Choroid plexus epithelial cell (primary cell): ENCODE measurements around the gene ARMH1.

Experiments
- DNase-seq: peaks from one replicate; pipeline ENCODE4 v3.0.0-alpha.2; 2010; ENCODE audit warnings: low read depth
- H3K4me3 ChIP-seq: 2 replicates; pipeline ENCODE4 v1.5.1; 2011; ENCODE audit warnings: low read depth, mild to moderate bottlenecking, control low read depth, low read length, moderate library complexity
- CTCF ChIP-seq: conservative IDR thresholded peaks from 2 replicates; pipeline ENCODE4 v1.5.1; 2011; ENCODE audit warnings: low read depth, mild to moderate bottlenecking, control low read depth, inconsistent platforms, low read length, moderate library complexity

Gene ARMH1

GRCh38 chr1:44632598-44632997 lies 41.9 kb upstream of the ARMH1 start:
- peak overlapping the region; percentile 72 for H3K4me3 ChIP-seq
- no peak for TF ChIP-seq CTCF
- peak; percentile 47 for DNase-seq

GRCh38 chr1:44634606-44635189 lies 39.8 kb upstream of the ARMH1 start:
- no peak for DNase-seq
- H3K4me3 ChIP-seq, result no peak overlapping the region
- TF ChIP-seq CTCF, result no peak

GRCh38 chr1:44635439-44635838 lies 39.1 kb upstream of the ARMH1 start:
- no peak for TF ChIP-seq CTCF
- no peak overlapping the region for H3K4me3 ChIP-seq
- no peak for DNase-seq

GRCh38 chr1:44636083-44636687 lies 38.3 kb upstream of the ARMH1 start:
- no peak for DNase-seq
- no peak for TF ChIP-seq CTCF
- no peak overlapping the region for H3K4me3 ChIP-seq

GRCh38 chr1:44636688-44637598 lies 37.6 kb upstream of the ARMH1 start:
- DNase-seq, result no peak
- H3K4me3 ChIP-seq, result no peak overlapping the region
- TF ChIP-seq CTCF, result no peak

- no peak overlapping the region for H3K4me3 ChIP-seq
- no peak for TF ChIP-seq CTCF
- DNase-seq, result no peak
Observed at GRCh38 chr1:44637702-44638411, 36.7 kb upstream of the ARMH1 start.
